Prostate gland (tissue), 2 donors: ENCODE results near the gene NSUN6.

Source experiments
- CTCF ChIP-seq, 4 experiments: fragments of 200-600 bp in 2 of 4; fragments of 450-650 bp in 2 of 4; sonication (generic) in 2 of 4; IDR thresholded peaks; 1 replicate in 3 of 4; 2 replicates in 1 of 4; pipeline ENCODE4 v1.5.1; 2016 to 2019; ENCODE audit warnings: antibody characterized with exemption in 4 of 4, mild to moderate bottlenecking in 2 of 4, moderate library complexity in 2 of 4
- POLR2A ChIP-seq: fragments of 450-650 bp; IDR thresholded peaks from one replicate; pipeline ENCODE4 v1.6.1; 2016; ENCODE audit warnings: antibody characterized with exemption, mild to moderate bottlenecking
- POLR2AphosphoS5 ChIP-seq: sonication (generic); formaldehyde crosslinking; IDR thresholded peaks from one replicate; pipeline ENCODE4 v1.6.1; 2017; ENCODE audit warnings: antibody characterized with exemption

GRCh38 chr10:18527687-18528086, 123.7 kb downstream of the NSUN6 start:
- TF ChIP-seq CTCF (IDR thresholded peaks at IDR 0.05), result no peak
- TF ChIP-seq POLR2AphosphoS5, result no peak
- no peak for TF ChIP-seq POLR2A
